ENCODE results near the gene CLSTN2. TPM values are rescaled to one million over a fixed set of nuclear protein-coding genes. Genes with fewer than 3 reads are reported as not detected.
A peak's percentile ranks its signal among the peaks of the same experiment; 100 is the strongest.

Gene CLSTN2
- total RNA-seq, 1 donor from 2014 or later = 16.0 TPM

DNA sequence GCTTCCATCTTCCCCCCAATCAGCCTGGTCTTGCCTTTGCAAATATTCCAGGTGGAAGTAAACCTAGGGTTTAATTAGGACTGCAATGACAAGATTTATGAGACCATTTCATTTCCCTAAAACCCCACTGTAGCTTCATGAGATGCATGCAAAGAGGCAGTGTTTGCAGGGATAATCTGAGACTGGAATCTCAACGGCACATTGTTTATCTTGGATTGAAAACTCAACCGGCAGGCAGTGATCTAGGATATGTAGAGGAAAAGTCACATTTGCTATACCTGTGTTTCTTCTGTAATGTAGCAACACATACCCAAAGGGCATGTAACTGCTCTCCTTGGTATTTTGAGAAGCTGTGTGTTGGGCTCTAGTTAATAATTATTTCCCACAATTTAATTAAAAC, 18.7 kb upstream of the CLSTN2 start:
- H3K9me3 ChIP-seq = no peaks in the 10 kb centered on the region
- no peaks in the 10 kb centered on the region for H3K4me1 ChIP-seq
- no peak for DNase-seq (ENCODE audit: extremely low spot score in 2 of 2)
- no peak for TF ChIP-seq POLR2A (IDR thresholded peaks at IDR 0.05)
- no peaks in the 10 kb centered on the region for H3K27me3 ChIP-seq
- no peak overlapping the region for H3K4me3 ChIP-seq
- no peaks in the 10 kb centered on the region for H3K36me3 ChIP-seq
- no peak overlapping the region for H3K27ac ChIP-seq
- intact Hi-C loops (cut with DNase I) = no loop called here

DNA sequence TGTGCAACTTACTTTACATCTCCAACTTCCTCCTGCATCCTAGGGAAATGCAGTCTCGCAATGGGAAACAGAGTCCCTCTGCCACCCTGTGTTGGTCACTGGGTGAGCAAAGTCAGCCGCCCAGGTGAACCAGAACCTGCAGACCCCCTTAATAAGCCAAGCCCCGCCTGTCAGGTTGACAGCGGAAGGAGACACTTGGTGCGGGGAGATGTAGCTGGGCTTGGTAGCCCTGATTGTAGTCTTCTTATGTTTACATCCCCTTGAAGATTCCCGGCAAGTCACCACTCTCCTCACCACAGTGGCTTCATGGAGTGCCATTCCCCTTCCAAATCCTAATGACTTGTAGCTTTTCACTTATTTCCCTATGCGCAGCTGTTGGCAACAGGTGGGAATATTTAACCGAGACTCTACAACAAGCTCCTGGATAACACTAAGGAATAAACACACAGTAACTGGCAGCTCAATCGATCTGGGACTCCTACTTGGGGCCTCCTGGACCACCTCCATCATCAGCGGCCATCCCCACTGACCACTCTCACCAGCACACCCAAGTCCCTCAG, 17.7 kb upstream of the CLSTN2 start:
- Histone ChIP-seq H3K27me3 (no peaks in the 10 kb centered on the region), H3K36me3 (no peaks in the 10 kb centered on the region), H3K4me1 (no peaks in the 10 kb centered on the region), H3K4me3 (no peak overlapping the region), H3K27ac (no peak overlapping the region), H3K9me3 (no peaks in the 10 kb centered on the region)
- TF ChIP-seq POLR2AphosphoS5 (IDR thresholded peaks at IDR 0.05; ENCODE audit: insufficient read depth in 1 of 2, low read depth in 1 of 2) (no peak), CTCF (IDR thresholded peaks at IDR 0.05) (no peak), POLR2A (IDR thresholded peaks at IDR 0.05) (no peak)
- intact Hi-C loops (cut with DNase I) = no loop called here
- no peak for DNase-seq (ENCODE audit: extremely low spot score in 2 of 2)

GRCh38 chr3:139928708-139929505, 6.1 kb upstream of the CLSTN2 start:
- intact Hi-C loops (cut with DNase I) = no loop called here
- Histone ChIP-seq H3K27ac (no peak overlapping the region), H3K9me3 (no peaks in the 10 kb centered on the region), H3K4me3 (no peak overlapping the region), H3K4me1 (no peaks in the 10 kb centered on the region), H3K36me3 (no peaks in the 10 kb centered on the region), H3K27me3 (no peaks in the 10 kb centered on the region)
- TF ChIP-seq POLR2AphosphoS5 (IDR thresholded peaks at IDR 0.05; ENCODE audit: insufficient read depth in 1 of 2, low read depth in 1 of 2) (no peak), CTCF (IDR thresholded peaks at IDR 0.05) (no peak), POLR2A (IDR thresholded peaks at IDR 0.05) (no peak)
- DNase-seq (ENCODE audit: extremely low spot score in 2 of 2) = peak in 1 of 2 donors; percentile 75

DNA sequence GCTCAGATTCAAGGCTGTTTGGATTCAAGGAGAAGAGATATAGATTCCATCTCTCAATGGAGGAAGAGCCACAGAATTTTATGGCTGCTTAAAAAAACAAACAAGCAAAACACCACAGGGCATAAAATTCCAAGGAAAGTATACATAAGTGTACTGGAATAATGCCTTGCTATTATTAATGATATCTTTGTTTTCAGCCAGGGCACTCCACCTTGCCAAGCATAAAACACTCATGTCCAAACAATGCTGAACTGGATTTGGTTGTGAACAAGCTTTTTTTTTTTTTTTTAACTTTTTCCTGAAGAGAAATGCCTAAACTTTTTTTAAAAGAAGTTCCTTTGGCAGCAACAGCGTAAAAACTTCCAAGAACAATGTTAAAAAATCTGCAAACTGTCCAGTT, 4.8 kb upstream of the CLSTN2 start:
- Histone ChIP-seq H3K27me3 (no peaks in the 10 kb centered on the region), H3K36me3 (no peaks in the 10 kb centered on the region), H3K9me3 (no peaks in the 10 kb centered on the region), H3K4me1 (peaks cover 7% of the 10 kb centered on the region), H3K27ac (no peak overlapping the region), H3K4me3 (no peak overlapping the region)
- intact Hi-C loops (cut with DNase I) = no loop called here
- no peak for TF ChIP-seq POLR2A (IDR thresholded peaks at IDR 0.05)
- TF ChIP-seq CTCF (IDR thresholded peaks at IDR 0.05) = no peak
- no peak for TF ChIP-seq POLR2AphosphoS5 (IDR thresholded peaks at IDR 0.05; ENCODE audit: insufficient read depth in 1 of 2, low read depth in 1 of 2)
- DNase-seq (ENCODE audit: extremely low spot score in 2 of 2) = no peak

GRCh38 chr3:139933766-139934165, 1.2 kb upstream of the CLSTN2 start:
- no peaks in the 10 kb centered on the region for H3K9me3 ChIP-seq
- no peak overlapping the region for H3K4me3 ChIP-seq
- peaks cover 12% of the 10 kb centered on the region for H3K4me1 ChIP-seq
- intact Hi-C loops (cut with DNase I) = loop anchor here (2.0 kb wide), 1 partner anchor 803 kb away; no protein-coding TSS in a partner anchor
- DNase-seq (ENCODE audit: extremely low spot score in 2 of 2) = no peak
- TF ChIP-seq POLR2AphosphoS5 (IDR thresholded peaks at IDR 0.05; ENCODE audit: insufficient read depth in 1 of 2, low read depth in 1 of 2) = no peak
- no peak for TF ChIP-seq POLR2A (IDR thresholded peaks at IDR 0.05)
- no peak for TF ChIP-seq CTCF (IDR thresholded peaks at IDR 0.05)
- H3K27me3 ChIP-seq = no peaks in the 10 kb centered on the region
- H3K36me3 ChIP-seq = no peaks in the 10 kb centered on the region
- no peak overlapping the region for H3K27ac ChIP-seq

Measured in vagina (tissue), 2 donors.